HEK293 (cell line): ENCODE results near the gene STAM2.

ENCODE experiments used
- ATF2 ChIP-seq: fragments of 450-650 bp; formaldehyde crosslinking; IDR thresholded peaks from 2 replicates; pipeline ENCODE4 v1.5.1; 2016; ENCODE audit warnings: missing biosample characterization, missing genetic modification characterization, low read depth
- CTCF ChIP-seq: fragments of 450-650 bp; formaldehyde crosslinking; IDR thresholded peaks from 2 replicates; pipeline ENCODE4 v1.5.1; 2016; ENCODE audit warnings: missing biosample characterization, missing genetic modification characterization
- HOXA7 ChIP-seq: sonication (generic); formaldehyde crosslinking; IDR thresholded peaks from 2 replicates; pipeline ENCODE4 v1.8.1; 2022; ENCODE audit warnings: missing genetic modification reagents, borderline replicate concordance
- KLF1 ChIP-seq: fragments of 450-650 bp; formaldehyde crosslinking; IDR thresholded peaks from 2 replicates; pipeline ENCODE4 v1.5.1; 2016; ENCODE audit warnings: missing biosample characterization, missing genetic modification characterization
- PRDM6 ChIP-seq: fragments of 450-650 bp; formaldehyde crosslinking; IDR thresholded peaks from 2 replicates; pipeline ENCODE4 v1.5.1; 2017; ENCODE audit warnings: missing biosample characterization, missing genetic modification characterization
- YY1 ChIP-seq: fragments of 450-650 bp; formaldehyde crosslinking; IDR thresholded peaks from 2 replicates; pipeline ENCODE4 v1.5.1; 2018; ENCODE audit warnings: missing biosample characterization, missing genetic modification characterization
- ZNF114 ChIP-seq: fragments of 450-650 bp; formaldehyde crosslinking; IDR thresholded peaks from 2 replicates; pipeline ENCODE4 v1.5.0; 2017; ENCODE audit warnings: missing biosample characterization, missing genetic modification characterization
- ZNF133 ChIP-seq: fragments of 450-650 bp; formaldehyde crosslinking; IDR thresholded peaks from 2 replicates; pipeline ENCODE4 v1.5.1; 2016; ENCODE audit warnings: missing biosample characterization, missing genetic modification characterization
- ZNF155 ChIP-seq: fragments of 450-650 bp; formaldehyde crosslinking; IDR thresholded peaks from 2 replicates; pipeline ENCODE4 v1.5.1; 2016; ENCODE audit warnings: missing biosample characterization, missing genetic modification characterization
- ZNF184 ChIP-seq: fragments of 450-650 bp; IDR thresholded peaks from 2 replicates; pipeline ENCODE4 v1.5.1; 2018; ENCODE audit warnings: missing biosample characterization, mild to moderate bottlenecking, missing genetic modification characterization
- ZNF19 ChIP-seq: fragments of 450-650 bp; formaldehyde crosslinking; IDR thresholded peaks from 2 replicates; pipeline ENCODE4; 2016; ENCODE audit warnings: missing biosample characterization, missing genetic modification characterization, low read depth
- ZNF302 ChIP-seq: fragments of 450-650 bp; formaldehyde crosslinking; IDR thresholded peaks from 2 replicates; pipeline ENCODE4 v1.5.1; 2016; ENCODE audit warnings: missing biosample characterization, missing genetic modification characterization, low read depth
- ZNF362 ChIP-seq: fragments of 450-650 bp; formaldehyde crosslinking; IDR thresholded peaks from 2 replicates; pipeline ENCODE4 v1.5.1; 2016; ENCODE audit warnings: missing biosample characterization, missing genetic modification characterization
- ZNF426 ChIP-seq: fragments of 450-650 bp; formaldehyde crosslinking; IDR thresholded peaks from 2 replicates; pipeline ENCODE4 v1.5.1; 2017; ENCODE audit warnings: missing biosample characterization, missing genetic modification characterization, mild to moderate bottlenecking, inconsistent platforms, moderate library complexity
- ZNF48 ChIP-seq: fragments of 450-650 bp; formaldehyde crosslinking; IDR thresholded peaks from 2 replicates; pipeline ENCODE4 v1.5.1; 2016; ENCODE audit warnings: missing biosample characterization, missing genetic modification characterization
- ZNF488 ChIP-seq: fragments of 450-650 bp; formaldehyde crosslinking; IDR thresholded peaks from 2 replicates; pipeline ENCODE4 v1.5.1; 2016; ENCODE audit warnings: missing biosample characterization, missing genetic modification characterization
- ZNF501 ChIP-seq: fragments of 450-650 bp; formaldehyde crosslinking; IDR thresholded peaks from 2 replicates; pipeline ENCODE4 v1.5.1; 2016; ENCODE audit warnings: missing biosample characterization, missing genetic modification characterization
- ZNF561 ChIP-seq: fragments of 450-650 bp; IDR thresholded peaks from 2 replicates; pipeline ENCODE4 v1.5.1; 2018; ENCODE audit warnings: missing biosample characterization, missing genetic modification characterization, borderline replicate concordance
- ZNF610 ChIP-seq: fragments of 450-650 bp; formaldehyde crosslinking; IDR thresholded peaks from 2 replicates; pipeline ENCODE4 v1.5.1; 2016; ENCODE audit warnings: missing biosample characterization, missing genetic modification characterization, borderline replicate concordance
- ZNF645 ChIP-seq: fragments of 450-650 bp; formaldehyde crosslinking; IDR thresholded peaks from 2 replicates; pipeline ENCODE4; 2016; ENCODE audit warnings: missing biosample characterization, missing genetic modification characterization
- ZNF654 ChIP-seq: fragments of 450-650 bp; formaldehyde crosslinking; IDR thresholded peaks from 2 replicates; pipeline ENCODE4 v1.5.1; 2016; ENCODE audit warnings: low read depth, missing biosample characterization, missing genetic modification characterization
- ZNF692 ChIP-seq: fragments of 450-650 bp; formaldehyde crosslinking; IDR thresholded peaks from 2 replicates; pipeline ENCODE4 v1.5.1; 2016; ENCODE audit warnings: missing biosample characterization, missing genetic modification characterization
- ZNF792 ChIP-seq: fragments of 450-650 bp; formaldehyde crosslinking; IDR thresholded peaks from 2 replicates; pipeline ENCODE4 v1.5.1; 2016; ENCODE audit warnings: missing biosample characterization, missing genetic modification characterization
- ZXDB ChIP-seq: fragments of 450-650 bp; formaldehyde crosslinking; IDR thresholded peaks from 2 replicates; pipeline ENCODE4 v1.5.1; 2016; ENCODE audit warnings: missing biosample characterization, missing genetic modification characterization

STAM2 gene

GRCh38 chr2:152175368-152176112 is at the start of gene STAM2 (continued):
- no peak for TF ChIP-seq ATF2 (tag by site-specific recombination)
- TF ChIP-seq ZNF133 (tag by site-specific recombination) = no peak
- TF ChIP-seq ZNF488 (tag by site-specific recombination) = no peak
- TF ChIP-seq HOXA7 (CRISPR knock-in tag) = no peak
- peak; percentile 64 for TF ChIP-seq ZNF654 (tag by site-specific recombination)
- TF ChIP-seq KLF1 (tag by site-specific recombination) = peak; percentile 73
- TF ChIP-seq ZNF362 = no peak
- TF ChIP-seq ZNF302 (tag by site-specific recombination) = no peak
- no peak for TF ChIP-seq PRDM6 (tag by site-specific recombination)
- TF ChIP-seq YY1 = peak; percentile 61; the same call in 1 of the 2 replicates
- peak; percentile 69 for TF ChIP-seq ZNF692 (tag by site-specific recombination)
- TF ChIP-seq ZNF645 (tag by site-specific recombination) = no peak
- no peak for TF ChIP-seq ZNF48
- peak; percentile 83; the same call in 1 of the 2 replicates for TF ChIP-seq ZNF501 (tag by site-specific recombination)
- TF ChIP-seq ZNF155 (tag by site-specific recombination) = no peak
- TF ChIP-seq ZNF114 = no peak
- peak; percentile 97 for TF ChIP-seq CTCF
- peak; percentile 58; the same call in 1 of the 2 replicates for TF ChIP-seq ZNF561 (tag by site-specific recombination)
- no peak for TF ChIP-seq ZNF19 (tag by site-specific recombination)
- TF ChIP-seq ZNF426 (tag by site-specific recombination) = no peak
- TF ChIP-seq ZNF792 (tag by site-specific recombination) = peak; percentile 64; the same call in 1 of the 2 replicates
- peak; percentile 95 for TF ChIP-seq ZNF610 (tag by site-specific recombination)
- TF ChIP-seq ZNF184 (tag by site-specific recombination) = 0 out of 2 replicates have a peak, but pooled peaks have one; percentile 15
- peak; percentile 85 for TF ChIP-seq ZXDB (tag by site-specific recombination)
- TF ChIP-seq, all 188 proteins: peak for 62
